DND-41 (cell line): Measurements from ENCODE around the gene ARHGAP30.

Experiments
- ATAC-seq: fragments of 200-7000 bp; cut with Tn5 transposase; 3 replicates; pipeline ENCODE4 v1.9.1; 2021; ENCODE audit warnings: low read depth; ENCODE audit not compliant: insufficient read depth
- DNase-seq: peaks from one replicate; pipeline ENCODE4 v3.0.0-alpha.2; 2020
- H2AFZ ChIP-seq: 2 replicates; pipeline ENCODE4 v1.6.0; 2012; ENCODE audit warnings: low read depth, low read length
- H3K27ac ChIP-seq: 2 replicates; pipeline ENCODE4 v1.5.1; 2012; ENCODE audit warnings: low read length, inconsistent platforms
- H3K27me3 ChIP-seq: fragments of 200-600 bp; sonication (generic); 2 replicates; pipeline ENCODE4 v1.6.0; 2012; ENCODE audit warnings: low read length, mild to moderate bottlenecking, inconsistent platforms; ENCODE audit not compliant: insufficient read depth, poor library complexity
- H3K36me3 ChIP-seq: 2 replicates; pipeline ENCODE4 v1.5.1; 2012; ENCODE audit warnings: low read length, inconsistent platforms; ENCODE audit not compliant: insufficient read depth
- H3K4me1 ChIP-seq: 2 replicates; pipeline ENCODE4 v1.5.1; 2012; ENCODE audit warnings: mild to moderate bottlenecking, low read length; ENCODE audit not compliant: insufficient read depth
- H3K4me2 ChIP-seq: 2 replicates; pipeline ENCODE4 v1.6.0; 2012; ENCODE audit warnings: mild to moderate bottlenecking, moderate library complexity, low read length, inconsistent platforms; ENCODE audit not compliant: insufficient read depth
- H3K4me3 ChIP-seq, 2 experiments: fragments of 200-600 bp in 1 of 2; shearing (Covaris generic) in 1 of 2; 2 replicates each; pipeline ENCODE4 v1.5.1; 2012 to 2016; ENCODE audit warnings: inconsistent platforms in 2 of 2, low read length in 2 of 2, mild to moderate bottlenecking in 2 of 2, low read depth in 1 of 2, moderate library complexity in 1 of 2
- H3K79me2 ChIP-seq: 2 replicates; pipeline ENCODE4 v1.6.0; 2012; ENCODE audit warnings: low read length, inconsistent platforms; ENCODE audit not compliant: insufficient read depth
- H3K9ac ChIP-seq: 2 replicates; pipeline ENCODE4 v1.6.0; 2012; ENCODE audit warnings: low read depth, mild to moderate bottlenecking, inconsistent platforms, low read length, moderate library complexity
- H3K9me3 ChIP-seq: 2 replicates; pipeline ENCODE4 v1.5.1; 2012; ENCODE audit warnings: low read length, moderate library complexity, mild to moderate bottlenecking, inconsistent platforms; ENCODE audit not compliant: insufficient read depth, severe bottlenecking
- H4K20me1 ChIP-seq: 2 replicates; pipeline ENCODE4 v1.6.0; 2012; ENCODE audit warnings: low read length; ENCODE audit not compliant: insufficient read depth
- EZH2 ChIP-seq: IDR thresholded peaks from 3 replicates; pipeline ENCODE4 v1.6.1; 2012; ENCODE audit warnings: borderline replicate concordance, low read depth, mild to moderate bottlenecking, moderate library complexity, low read length, inconsistent platforms; ENCODE audit not compliant: severe bottlenecking
- TF ChIP-seq, protein P1 (sequence below): IDR thresholded peaks from 2 replicates; pipeline ENCODE4 v1.5.1; 2012; ENCODE audit warnings: borderline replicate concordance, low read length, moderate library complexity, mild to moderate bottlenecking; ENCODE audit not compliant: poor library complexity, severe bottlenecking; ENCODE audit errors: extremely low read depth

ARHGAP30 gene

GRCh38 chr1:161089251-161089924 lies 19.7 kb upstream of the ARHGAP30 start, which contains the start of gene NECTIN4:
TSS of gene NECTIN4 (minus strand) at chr1:161089558. CDS start at chr1:161089296, 262 bp downstream.
- Histone ChIP-seq H3K4me3 (no peak within 1 kb of the TSS), H3K4me1 (no peaks in the 10 kb centered on the region), H3K36me3 (no peaks in the 10 kb centered on the region), H2AFZ (no peak within 1 kb of the TSS), H3K27me3 (no peaks in the 10 kb centered on the region), H3K27ac (no peak within 1 kb of the TSS), H3K9ac (no peak within 1 kb of the TSS), H3K9me3 (no peaks in the 10 kb centered on the region), H3K79me2 (no peaks in the 10 kb centered on the region), H4K20me1 (no peaks in the 10 kb centered on the region), H3K4me2 (no peak within 1 kb of the TSS)
- DNase-seq (no peak), ATAC-seq (no peak)
- no peak for TF ChIP-seq EZH2
- TF ChIP-seq, protein P1, sequence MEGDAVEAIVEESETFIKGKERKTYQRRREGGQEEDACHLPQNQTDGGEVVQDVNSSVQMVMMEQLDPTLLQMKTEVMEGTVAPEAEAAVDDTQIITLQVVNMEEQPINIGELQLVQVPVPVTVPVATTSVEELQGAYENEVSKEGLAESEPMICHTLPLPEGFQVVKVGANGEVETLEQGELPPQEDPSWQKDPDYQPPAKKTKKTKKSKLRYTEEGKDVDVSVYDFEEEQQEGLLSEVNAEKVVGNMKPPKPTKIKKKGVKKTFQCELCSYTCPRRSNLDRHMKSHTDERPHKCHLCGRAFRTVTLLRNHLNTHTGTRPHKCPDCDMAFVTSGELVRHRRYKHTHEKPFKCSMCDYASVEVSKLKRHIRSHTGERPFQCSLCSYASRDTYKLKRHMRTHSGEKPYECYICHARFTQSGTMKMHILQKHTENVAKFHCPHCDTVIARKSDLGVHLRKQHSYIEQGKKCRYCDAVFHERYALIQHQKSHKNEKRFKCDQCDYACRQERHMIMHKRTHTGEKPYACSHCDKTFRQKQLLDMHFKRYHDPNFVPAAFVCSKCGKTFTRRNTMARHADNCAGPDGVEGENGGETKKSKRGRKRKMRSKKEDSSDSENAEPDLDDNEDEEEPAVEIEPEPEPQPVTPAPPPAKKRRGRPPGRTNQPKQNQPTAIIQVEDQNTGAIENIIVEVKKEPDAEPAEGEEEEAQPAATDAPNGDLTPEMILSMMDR = no peak

GRCh38 chr1:161088587-161089110 lies 19.0 kb upstream of the ARHGAP30 start:
- Histone ChIP-seq H3K9ac (no peak overlapping the region), H3K4me3 (no peak overlapping the region), H3K79me2 (no peaks in the 10 kb centered on the region), H4K20me1 (no peaks in the 10 kb centered on the region), H3K27ac (no peak overlapping the region), H3K4me1 (no peaks in the 10 kb centered on the region), H3K9me3 (no peaks in the 10 kb centered on the region), H3K27me3 (no peaks in the 10 kb centered on the region), H3K36me3 (no peaks in the 10 kb centered on the region), H2AFZ (no peak overlapping the region), H3K4me2 (no peak overlapping the region)
- ATAC-seq = no peak
- TF ChIP-seq EZH2 = no peak
- TF ChIP-seq, protein P1 = no peak
- DNase-seq = no peak

- H2AFZ ChIP-seq = no peak overlapping the region
- no peak overlapping the region for H3K27ac ChIP-seq
- H3K4me1 ChIP-seq = no peaks in the 10 kb centered on the region
Observed at GRCh38 chr1:161086457-161086856, 16.8 kb upstream of the ARHGAP30 start.

More at GRCh38 chr1:161086457-161086856, 16.8 kb upstream of the ARHGAP30 start:
- Histone ChIP-seq H3K9me3 (no peaks in the 10 kb centered on the region), H3K27me3 (no peaks in the 10 kb centered on the region), H3K36me3 (no peaks in the 10 kb centered on the region), H4K20me1 (no peaks in the 10 kb centered on the region), H3K4me3 (no peak overlapping the region), H3K4me2 (no peak overlapping the region), H3K79me2 (no peaks in the 10 kb centered on the region), H3K9ac (no peak overlapping the region)
- ATAC-seq = no peak
- TF ChIP-seq EZH2 = no peak
- TF ChIP-seq, protein P1 = no peak
- DNase-seq = no peak
